ENCODE measurements around the gene IFNW1.
"Not testable (repeated sequence)": the region's sequence is repeated elsewhere in the genome, so short reads cannot be mapped to it uniquely, and the experiment has no call there.

IFNW1 gene

DNA sequence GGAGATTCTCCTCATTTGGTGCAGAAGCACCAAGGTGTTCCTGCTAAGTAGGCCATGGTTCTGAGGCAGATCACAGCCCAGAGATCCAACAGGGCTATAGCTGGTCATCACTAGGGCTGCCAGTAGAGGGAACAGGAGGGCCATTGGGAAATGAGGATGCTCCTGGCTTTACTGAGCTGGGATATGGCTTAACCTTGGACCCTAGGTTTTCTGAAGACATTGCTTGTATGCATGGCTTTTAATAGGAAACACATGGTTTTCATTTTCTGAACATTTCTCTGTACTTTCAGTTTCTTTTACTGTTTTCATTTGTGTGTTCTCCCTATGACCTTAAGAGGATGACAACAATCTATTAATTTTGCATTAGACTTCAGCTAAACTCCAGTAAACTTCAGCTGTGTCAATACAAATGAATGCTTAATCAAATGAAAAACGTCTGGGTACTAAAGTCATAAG is at the start of gene IFNW1:
Gene IFNW1, minus strand, starts transcription at position 406 of the 456 bp plus-strand sequence. Its CDS starts 262 bp downstream, at position 144.
- no peak for DNase-seq

DNA sequence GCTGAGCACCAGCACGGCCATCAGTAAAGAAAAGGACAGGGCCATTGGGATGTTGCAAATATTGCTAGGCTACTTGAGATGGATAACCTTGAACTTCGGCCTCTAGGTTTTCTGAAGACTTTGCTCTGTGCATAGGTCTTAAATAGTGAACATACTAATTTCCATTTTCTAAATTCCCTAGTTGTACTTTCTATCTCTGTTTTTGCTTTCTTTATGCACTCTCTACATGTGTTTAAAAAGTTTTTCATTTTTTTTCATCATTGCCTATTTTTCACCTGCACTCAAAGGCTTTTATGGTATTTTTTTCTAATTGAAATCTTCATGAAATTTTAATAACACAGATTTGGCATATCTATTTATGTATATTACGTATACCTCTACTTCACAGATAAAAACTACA is 45.9 kb upstream of the IFNW1 start, which contains the start of gene IFNA4:
Gene IFNA4, minus strand, starts transcription at position 101 of the 400 bp plus-strand sequence. Its CDS starts 56 bp downstream, at position 45.
- not testable (repeated sequence) for DNase-seq

DNA sequence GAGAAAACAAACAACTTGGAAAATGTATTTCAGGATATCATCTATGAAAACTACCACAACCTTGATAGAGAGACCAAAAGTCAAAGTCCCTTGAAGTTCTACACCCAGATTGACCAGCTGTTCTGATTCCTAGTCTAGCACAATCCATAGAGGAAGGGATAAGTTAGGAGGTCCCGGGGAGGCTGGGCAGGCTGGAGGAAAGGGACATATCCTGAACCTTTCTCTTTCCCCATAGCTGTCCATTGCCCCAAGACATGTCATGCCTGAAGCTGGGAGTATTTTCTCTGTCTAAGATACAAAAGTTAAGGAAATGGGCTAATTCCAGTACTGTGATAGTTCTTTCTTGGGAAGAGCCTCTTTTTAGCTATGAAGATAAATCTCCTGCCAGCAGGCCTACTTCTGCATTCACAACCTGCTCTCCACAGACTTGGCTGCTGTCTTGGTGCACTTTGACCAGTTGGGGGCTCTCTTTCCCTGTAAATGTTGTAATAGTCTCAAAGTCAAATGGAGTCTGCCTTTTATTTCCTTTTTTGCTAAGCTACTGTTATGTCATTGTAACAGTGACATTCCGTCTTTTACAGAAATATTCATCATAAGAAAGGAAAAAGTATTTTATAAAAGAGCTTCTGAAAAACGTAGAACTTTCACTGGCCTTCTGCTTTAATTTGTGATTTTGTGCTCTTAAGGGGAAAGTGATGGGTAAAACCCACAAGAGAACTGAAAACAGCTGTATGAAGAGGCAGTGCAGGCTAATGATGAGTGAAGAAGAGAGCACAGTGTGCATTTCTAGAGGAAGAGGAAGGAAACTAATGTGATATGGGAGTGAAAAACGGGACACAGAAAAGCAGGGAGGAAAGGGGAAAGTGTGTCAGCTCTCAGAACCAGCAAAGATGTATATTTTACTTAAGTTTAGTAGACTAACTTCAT is 41.4 kb upstream of the IFNW1 start:
- not testable (repeated sequence) for DNase-seq

GRCh38 chr9:21174671-21175070 is 33.0 kb upstream of the IFNW1 start:
- no peak for DNase-seq

- DNase-seq, result no peak
Observed at GRCh38 chr9:21172156-21172555, 30.5 kb upstream of the IFNW1 start.

GRCh38 chr9:21171351-21171750 is 29.7 kb upstream of the IFNW1 start:
- no peak for DNase-seq

DNA sequence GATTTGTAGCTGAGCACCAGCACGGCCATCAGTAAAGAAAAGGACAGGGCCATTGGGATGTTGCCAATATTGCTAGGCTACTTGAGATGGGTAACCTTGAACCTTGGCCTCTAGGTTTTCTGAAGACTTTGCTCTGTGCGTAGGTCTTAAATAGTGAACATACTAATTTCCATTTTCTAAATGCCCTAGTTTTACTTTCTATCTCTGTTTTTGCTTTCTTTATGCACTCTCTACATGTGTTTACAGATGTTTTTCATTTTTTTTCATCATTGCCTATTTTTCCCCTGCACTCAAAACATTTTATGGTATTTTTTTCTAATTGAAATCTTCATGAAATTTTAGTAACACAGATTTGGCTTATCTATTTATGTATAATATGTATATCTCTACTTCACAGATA is 24.9 kb upstream of the IFNW1 start, which contains the start of gene IFNA21:
Gene IFNA21, minus strand, starts transcription at position 101 of the 400 bp plus-strand sequence. Its CDS starts 48 bp downstream, at position 53.
- not testable (repeated sequence) for DNase-seq

- no peak for DNase-seq
Observed at GRCh38 chr9:21165516-21165915, 23.9 kb upstream of the IFNW1 start.

GRCh38 chr9:21160178-21160577 is 18.5 kb upstream of the IFNW1 start:
- DNase-seq, result no peak

DNA sequence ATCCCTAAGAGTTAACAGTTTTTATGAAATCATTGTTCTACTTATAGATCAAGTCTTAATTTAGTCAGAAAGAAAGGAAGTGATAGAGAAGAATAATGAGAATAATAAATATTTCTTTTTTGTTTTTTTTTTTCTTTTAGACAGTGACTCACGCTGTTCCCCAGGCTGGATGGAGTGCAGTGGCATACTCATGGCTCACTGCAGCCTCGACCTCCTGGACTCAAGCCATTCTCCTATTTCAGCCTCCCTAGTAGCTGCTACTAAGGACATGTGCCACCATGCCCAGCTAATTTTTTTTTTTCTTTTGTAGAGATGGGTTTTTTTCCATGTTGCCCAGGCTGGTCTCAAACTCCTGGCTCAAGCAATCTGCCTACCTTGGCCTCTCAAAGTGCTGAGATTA is 13.9 kb upstream of the IFNW1 start:
- DNase-seq, result no peak

- no peak for DNase-seq
Observed at GRCh38 chr9:21154018-21154608, 12.5 kb upstream of the IFNW1 start.

- no peak for DNase-seq
Observed at GRCh38 chr9:21153336-21154017, 11.8 kb upstream of the IFNW1 start.

DNA sequence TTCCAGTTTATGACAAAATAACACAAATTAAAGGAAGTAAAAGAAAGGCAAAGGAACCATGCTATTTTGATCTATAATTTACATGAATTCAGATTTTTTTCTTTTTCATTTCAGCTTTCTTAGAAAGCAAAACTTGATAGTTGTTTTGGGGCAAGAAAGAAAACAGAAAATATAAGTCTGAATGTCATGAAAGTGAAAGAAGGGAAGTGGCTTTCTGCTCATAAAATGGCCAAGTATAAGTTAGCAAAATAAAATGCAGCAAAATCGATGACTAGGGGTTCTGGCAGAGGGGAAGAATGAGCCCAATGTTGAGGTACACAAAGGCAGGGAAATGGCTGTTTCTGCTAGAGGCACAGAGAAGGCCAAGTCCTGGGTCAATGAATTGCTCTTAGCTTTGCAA is 3.0 kb upstream of the IFNW1 start:
- DNase-seq, result no peak

DNA sequence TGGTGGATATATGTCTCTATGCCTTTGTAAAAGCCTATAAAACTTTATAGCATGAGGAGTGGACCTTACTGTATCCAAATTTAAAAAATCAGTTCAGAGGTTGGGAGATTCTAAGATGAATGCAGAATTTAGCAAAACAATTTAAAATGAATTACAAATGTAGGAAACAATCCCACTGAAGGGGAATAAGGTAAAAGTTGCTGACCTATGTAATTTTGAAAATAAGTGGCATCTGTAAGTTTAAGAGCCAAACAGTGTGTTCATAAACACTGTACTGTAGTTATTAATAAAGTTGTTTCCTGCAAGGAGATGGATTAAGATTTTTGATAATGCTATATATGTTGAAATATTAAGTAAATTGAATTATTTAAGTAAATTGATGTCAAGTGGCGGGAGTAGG is 4.6 kb downstream of the IFNW1 start:
- no peak for DNase-seq

GRCh38 chr9:21135736-21136135 is 5.9 kb downstream of the IFNW1 start:
- DNase-seq, result no peak

GRCh38 chr9:21128186-21128585 is 13.4 kb downstream of the IFNW1 start:
- DNase-seq, result not testable (repeated sequence)

DNA sequence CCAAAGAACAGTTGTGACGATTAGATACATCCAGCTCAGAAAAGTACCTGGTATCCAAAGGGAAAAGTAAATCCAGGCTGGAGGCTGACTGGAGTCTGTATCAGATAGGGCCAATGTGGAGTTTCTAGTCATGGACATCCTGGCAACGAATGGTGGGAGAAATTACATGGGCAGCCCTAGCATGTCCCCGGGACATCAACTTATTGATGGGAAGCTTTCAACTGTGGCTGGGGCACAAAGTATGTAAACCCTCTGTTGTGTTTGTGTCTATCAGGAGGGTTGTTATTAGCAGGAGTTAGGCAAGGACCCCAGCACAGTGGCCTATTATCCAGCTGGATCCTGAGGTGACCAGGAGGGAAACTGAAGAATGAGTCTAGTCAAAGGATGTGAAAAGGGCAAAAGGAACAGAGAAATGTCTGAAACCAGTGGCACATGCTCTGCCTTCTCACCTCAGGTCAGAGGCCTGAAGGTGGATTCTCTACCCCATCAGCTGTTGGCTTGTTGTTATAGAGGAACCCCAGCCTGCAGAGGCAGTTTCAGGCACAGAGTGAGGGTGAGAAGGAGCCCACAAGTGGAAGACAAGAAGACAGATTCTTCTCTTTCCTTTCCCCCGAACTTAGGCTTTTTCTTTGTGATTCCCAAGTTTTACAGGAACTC is 19.9 kb downstream of the IFNW1 start:
- no peak for DNase-seq

- no peak for DNase-seq
Observed at GRCh38 chr9:21121079-21121478, 20.6 kb downstream of the IFNW1 start.

DNA sequence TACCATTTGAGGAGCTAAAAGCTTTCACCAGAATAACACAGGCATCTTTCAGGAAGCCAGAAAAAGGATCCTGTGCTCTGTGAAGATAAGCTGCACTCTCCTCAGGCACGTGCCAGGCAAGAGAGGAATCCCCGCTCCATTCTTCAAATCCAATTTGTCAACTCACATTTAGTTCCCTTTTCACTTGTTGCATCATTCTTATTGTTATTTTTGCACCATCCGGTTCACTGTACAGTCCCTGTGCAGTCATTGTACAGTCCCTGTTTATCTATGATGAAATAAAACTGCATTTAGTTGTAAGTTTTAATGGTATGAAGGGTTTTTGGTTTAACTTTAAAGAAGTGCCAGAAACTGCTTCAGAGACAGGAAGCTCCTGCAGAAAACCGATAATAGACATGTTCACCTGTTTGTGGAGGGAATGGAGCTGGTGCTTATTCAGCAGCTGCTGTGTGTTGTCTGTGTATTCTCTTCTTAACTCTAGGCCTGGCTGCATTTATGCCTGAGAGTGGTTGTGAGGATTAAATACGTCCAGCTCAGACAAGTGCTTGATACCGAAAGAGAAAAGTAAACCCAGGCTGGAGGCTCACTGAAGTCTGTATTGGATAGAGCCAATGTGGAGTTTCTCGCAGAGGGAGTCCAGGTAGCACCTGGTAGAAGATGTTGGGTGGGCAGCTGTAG is 22.4 kb downstream of the IFNW1 start:
- DNase-seq, result no peak

- DNase-seq, result no peak
Observed at GRCh38 chr9:21114311-21114710, 27.3 kb downstream of the IFNW1 start.

- peak; percentile 15 for DNase-seq
Observed at GRCh38 chr9:21110708-21111576, 30.7 kb downstream of the IFNW1 start.

Measured in NCI-H524 treated with DMSO at 0.1 percent for 48 hours (cell line).